CD4-positive, alpha-beta T cell treated with Interleukin-6 at 100 ng/mL for 8 hours (primary cell): ENCODE data around the gene CEP164.

Experiments used
- DNase-seq: peaks from one replicate; pipeline ENCODE4 v3.0.0-alpha.2; 2020; ENCODE audit warnings: mixed read lengths, low spot score

CEP164 gene

DNA sequence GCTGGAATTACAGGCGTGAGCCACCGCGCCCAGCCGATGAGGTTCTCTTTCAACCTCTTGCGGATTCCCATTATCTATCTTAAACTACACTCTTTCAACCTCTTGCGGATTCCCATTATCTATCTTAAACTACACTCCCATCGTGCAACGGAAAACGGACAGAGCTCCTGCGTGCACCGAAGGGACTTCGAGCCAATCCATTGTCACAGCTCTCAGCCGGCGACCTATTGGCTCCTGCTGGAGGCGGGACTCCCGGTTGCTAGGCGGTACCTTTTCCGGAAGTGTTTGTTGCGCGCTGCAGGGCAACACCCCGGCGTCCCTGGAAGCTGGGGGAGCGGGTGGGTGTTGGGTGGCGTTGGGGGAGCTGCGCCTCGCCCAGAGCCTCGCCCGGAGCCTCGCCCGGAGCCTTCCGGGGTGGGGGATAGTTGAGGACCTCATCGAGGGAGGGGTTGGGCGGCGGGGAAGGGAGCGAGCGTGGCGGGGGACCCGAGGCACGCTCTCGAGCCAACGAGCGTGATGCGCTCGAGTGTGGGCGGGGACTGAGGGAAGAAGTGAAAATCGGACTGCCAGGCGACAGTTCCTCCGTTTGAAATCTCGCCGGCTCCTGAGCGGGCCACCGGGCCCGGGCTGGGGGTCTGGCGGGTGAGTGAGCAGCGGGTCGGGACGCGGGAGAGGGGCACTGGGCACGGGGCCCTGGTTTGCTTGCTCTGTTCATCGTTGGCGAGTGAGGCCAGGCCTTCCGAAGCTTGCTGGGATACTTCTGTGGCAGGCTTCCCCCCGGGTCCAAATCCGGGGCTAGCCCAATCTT lies at the start of gene CEP164:
TSS of gene CEP164 (plus strand) at position 288 of the 808 bp plus-strand sequence. CDS start 10,733 bp downstream, outside the sequence.
- DNase-seq, result peak; percentile 95

DNA sequence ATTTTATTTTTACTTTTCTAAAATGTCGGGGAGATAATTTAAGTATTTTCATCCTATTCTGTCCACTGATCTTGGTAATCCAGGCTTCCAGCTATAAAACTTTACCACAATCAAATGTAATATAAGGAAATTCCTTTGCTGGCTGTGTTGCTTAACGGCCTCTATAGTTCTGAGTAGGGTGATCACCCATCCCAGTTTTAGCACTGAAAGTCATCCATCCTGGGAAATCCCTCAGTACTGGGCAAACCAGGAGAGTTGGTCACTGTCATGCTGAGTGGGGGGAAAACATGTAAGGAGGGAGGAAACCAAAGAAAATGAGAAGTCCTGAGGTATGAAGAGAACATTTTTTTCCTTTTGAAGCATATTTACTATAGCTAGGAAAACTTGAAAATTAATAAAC lies 49.3 kb upstream of the CEP164 start:
- no peak for DNase-seq

DNA sequence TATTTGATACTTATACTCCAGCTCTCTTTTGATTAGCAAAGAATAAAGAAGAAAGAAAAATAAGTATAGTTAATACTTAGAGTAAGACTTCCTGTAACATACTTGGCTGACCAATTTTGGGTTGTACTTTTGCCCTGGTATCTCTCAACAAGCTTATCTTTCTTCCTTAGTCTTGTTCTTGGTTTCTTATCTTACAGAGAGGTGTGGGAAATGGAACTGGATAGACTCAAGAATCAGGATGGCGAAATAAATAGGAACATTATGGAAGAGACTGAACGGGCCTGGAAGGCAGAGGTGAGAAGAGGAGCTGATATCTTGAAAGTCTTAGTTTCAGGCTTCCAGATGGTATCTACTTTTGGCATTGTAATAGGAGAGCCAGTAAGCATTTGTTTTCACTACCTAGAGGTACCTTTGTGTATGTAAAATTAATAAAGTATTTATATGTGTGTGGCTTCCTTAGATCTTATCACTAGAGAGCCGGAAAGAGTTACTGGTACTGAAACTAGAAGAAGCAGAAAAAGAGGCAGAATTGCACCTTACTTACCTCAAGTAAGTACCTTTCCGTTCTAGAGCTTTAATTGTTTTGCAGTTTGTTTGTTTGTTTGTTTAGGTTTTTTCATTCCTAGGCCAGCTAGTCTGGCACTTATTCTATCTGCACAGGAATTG lies 47.8 kb upstream of the CEP164 start:
- peak; percentile 11 for DNase-seq

DNA sequence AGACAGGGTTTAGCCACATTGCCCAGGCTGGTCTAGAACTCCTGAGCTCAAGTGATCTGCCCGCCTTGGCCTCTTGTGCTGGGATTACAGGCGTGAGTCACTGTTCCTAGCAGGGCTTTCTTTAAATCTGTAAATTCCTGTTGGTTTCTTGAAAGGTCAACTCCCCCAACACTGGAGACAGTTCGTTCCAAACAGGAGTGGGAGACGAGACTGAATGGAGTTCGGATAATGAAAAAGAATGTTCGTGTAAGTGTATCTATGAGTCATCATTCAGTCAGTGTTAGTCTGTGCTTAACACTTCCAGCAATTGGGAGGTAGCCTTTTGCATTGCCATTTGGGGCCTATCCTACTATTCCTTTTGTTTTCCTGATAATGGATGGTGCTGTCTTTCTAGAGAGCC lies 46.5 kb upstream of the CEP164 start:
- no peak for DNase-seq

DNA sequence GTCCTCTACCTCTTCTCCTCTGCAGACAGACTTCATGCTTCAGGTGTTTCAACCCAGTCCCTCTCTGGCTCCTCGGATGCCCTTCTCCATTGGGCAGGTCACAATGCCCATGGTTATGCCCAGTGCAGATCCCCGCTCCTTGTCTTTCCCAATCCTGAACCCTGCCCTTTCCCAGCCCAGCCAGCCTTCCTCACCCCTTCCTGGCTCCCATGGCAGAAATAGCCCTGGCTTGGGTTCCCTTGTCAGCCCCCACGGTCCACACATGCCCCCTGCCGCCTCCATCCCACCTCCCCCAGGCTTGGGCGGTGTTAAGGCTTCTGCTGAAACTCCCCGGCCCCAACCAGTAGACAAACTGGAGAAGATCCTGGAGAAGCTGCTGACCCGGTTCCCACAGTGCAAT lies 45.8 kb upstream of the CEP164 start:
- no peak for DNase-seq

DNA sequence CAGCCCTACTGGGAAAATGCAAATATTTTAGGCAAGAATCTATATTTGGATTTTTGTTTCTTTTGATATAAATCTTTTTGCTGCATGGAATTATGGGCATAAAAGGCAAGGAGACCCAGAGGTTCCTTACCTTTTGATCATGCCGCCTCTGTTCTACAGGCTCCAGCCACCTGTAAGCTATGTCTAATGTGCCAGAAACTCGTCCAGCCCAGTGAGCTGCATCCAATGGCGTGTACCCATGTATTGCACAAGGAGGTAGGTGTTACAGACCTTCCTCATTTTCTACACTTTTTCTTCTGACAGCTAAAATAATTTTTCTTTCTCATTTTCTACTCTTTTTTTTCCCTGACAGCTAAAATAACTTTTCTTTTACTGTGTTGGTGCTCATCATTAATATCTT lies 44.7 kb upstream of the CEP164 start:
- no peak for DNase-seq

DNA sequence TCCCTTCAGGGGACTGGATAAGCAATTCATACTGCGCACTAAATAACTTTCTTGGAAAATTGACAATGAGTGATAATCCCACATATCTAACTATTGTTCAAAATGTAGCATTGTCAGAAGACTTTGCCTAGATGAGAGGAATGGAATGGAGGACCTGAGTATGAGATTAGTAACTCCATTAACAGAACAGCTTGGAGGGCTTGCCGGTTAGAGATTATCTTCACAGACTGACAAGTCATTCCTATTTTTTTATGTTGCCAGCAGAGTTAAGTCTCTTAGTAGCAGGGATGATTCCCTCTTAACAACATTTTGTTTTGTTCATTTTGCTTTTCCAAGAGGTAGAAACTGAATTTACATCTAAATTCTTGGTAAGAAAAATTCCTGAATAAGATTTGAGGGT lies 43.6 kb upstream of the CEP164 start:
- DNase-seq, result no peak

DNA sequence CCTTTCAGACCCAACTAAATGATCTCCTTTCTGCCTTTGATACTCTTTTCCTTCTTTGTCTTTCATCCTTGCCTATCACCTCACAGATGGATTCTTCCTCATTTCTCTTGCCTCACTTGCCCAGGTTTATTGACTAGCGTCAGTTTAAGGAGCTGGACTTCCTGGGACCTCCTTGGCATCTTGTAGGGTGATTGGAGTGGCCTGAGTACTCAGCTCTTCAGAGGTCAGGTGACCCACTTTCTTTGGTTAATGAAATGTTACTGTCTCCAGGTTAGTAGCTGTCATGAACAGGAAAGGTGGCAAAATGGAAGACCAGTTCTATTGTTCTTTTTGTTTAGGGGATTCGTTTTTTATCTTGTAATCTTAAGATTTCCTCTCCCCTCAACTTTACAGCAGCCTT lies 41.1 kb upstream of the CEP164 start:
- no peak for DNase-seq

DNA sequence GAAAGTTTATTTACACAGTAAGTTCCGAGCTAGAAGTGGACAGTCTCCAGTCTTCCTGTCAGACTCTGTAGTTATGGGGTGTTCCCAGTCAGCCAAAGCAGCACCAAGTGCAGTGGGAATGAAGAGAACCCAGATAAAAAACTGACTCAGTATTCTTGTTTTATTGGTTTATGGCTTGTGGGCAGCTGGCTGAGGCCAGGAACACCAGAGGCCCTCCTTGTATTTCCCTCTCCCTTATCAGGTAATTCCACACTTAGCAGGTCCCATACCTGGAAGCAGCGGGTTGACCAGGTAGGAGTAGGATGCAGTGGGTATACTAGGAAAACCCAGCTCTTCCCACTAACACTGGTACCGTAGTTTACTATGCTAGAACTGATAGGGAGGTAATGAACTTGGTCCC lies 40.0 kb upstream of the CEP164 start:
- no peak for DNase-seq

DNA sequence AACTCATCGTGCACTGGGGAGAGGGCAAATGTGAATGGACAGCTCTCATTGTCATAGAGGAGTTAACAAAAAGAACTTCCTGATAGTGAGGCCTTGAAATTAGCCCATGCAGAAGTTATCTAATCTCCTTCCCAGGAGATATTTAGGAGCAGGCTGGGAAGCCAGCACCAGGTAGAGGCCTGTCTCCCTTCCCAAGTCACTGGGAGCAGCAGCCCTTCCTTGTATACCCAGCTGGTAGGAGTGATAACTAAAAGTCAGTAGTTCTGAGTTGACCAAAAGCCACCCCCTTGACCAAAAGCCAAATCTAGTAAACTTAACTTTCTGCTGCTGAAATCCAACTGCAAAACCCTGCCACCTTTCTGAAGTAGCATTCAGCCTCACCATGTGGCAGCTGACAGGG lies 37.9 kb upstream of the CEP164 start:
- no peak for DNase-seq

DNA sequence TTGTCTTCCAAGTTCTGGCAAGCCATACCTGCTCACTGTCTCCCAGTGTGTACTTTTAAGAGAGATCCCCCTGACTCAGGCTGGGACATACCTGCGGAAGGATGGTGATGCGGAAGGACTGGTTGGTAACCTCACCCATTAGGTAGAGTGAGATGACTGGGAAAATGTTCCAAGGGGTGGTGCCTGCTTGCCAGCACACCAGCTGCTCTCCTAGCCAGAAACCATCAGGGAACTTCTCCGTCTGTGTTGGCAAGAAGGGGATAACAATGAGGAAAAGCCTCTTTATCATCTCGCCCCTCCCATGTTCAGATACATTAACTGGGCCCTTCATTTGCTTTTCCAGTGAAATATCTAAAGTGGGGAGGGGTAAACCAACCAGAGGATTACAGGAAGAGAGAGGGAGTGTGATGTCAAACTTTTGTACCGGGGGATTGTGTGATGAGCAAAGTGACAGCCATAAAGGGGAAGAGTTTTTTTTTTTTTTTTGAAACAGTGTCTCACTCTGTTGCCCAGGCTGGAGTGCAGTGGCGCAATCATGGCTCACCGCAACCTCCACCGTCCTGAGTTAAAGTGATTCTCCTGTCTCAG lies 36.8 kb upstream of the CEP164 start, which contains the start of gene BACE1-AS:
TSS of gene BACE1-AS (plus strand) at position 538 of the 588 bp plus-strand sequence.
- DNase-seq, result no peak

DNA sequence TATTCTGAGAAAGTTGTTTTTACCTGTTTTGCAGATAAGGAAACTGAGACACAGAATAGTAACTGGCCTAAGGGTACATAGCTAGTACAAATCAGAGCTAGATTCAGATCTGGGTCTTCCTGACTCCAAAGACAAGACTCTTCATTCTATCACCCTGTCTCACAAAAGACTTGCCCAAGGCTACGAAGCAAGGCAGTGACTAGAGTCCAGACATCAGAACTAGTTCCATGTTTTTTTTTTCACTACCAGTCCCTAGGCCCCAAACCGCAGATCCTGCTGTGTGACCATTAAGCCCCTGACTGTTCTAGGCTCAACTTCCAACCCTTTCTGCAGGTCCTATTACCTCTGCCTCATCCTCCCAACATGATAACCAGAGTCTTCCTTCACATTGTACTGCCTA lies 35.0 kb upstream of the CEP164 start:
- no peak for DNase-seq

DNA sequence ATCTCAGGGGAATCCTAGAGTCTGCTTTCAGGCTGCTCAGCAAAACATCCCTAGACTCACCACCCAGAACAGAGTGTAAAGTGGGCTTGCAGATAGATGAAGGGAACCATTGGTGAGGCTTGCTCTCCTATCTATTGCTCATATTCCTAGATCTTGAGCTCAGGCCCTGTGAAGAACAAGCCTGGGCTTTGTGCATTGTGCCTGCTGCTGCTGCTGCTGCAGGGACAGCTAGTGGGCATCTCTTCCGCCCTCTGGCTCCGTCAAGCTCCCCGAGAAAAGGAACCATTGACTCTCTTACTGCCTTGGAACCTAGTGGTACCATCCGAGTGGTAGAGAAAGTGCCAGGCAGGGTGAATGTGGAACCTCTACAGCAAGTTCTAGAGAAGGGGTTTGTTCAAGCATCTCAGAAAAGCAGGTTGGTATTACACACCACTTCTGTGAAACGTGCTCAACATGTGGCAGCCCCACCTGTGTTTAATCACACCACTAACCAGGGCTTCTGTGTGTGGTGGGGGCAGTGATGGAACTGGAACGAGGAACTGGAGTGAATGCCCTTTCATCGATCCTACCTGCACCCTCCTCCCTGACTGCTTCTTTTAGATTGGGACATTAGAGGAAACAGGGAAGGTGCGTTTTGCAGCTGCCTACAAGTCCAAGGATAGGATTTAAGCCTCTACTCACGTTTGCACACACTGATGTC lies 32.1 kb upstream of the CEP164 start:
- no peak for DNase-seq

DNA sequence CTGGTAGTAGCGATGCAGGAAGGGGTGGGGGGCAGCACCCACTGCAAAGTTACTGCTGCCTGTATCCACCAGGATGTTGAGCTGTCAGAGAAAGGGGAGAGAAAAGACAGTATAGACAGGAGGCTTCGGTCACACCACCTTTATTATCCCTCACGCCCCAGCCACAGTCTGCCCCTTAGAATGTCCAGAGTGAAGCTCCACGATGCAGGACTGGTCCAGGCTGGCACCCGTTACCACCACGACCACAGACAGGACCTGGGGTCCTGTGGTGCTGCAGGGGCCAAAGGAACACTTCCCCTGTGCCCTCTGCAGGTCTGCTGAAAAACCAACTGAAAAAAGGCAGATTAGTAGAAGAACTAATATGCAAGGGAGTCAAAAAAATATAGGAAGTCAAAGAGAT lies 30.8 kb upstream of the CEP164 start:
- no peak for DNase-seq

DNA sequence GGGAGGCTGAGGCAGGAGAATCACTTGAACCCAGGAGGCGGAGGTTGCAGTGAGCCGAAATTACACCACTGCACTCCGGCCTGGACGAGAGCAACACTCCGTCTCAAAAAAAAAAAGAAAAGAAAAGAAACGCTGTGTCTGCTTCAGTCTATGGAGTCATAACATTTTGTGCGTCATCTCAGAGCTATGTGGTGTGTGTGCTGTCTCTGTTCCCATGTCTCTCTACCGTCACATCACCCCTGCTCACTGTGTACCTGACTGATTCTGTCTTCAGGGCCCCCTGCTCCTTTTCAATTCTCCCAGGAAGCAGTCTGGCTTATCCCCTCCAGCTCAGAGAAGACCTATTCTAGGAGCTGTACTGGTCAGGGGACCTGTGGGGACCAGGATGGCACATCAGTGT lies 29.5 kb upstream of the CEP164 start:
- DNase-seq, result no peak

DNA sequence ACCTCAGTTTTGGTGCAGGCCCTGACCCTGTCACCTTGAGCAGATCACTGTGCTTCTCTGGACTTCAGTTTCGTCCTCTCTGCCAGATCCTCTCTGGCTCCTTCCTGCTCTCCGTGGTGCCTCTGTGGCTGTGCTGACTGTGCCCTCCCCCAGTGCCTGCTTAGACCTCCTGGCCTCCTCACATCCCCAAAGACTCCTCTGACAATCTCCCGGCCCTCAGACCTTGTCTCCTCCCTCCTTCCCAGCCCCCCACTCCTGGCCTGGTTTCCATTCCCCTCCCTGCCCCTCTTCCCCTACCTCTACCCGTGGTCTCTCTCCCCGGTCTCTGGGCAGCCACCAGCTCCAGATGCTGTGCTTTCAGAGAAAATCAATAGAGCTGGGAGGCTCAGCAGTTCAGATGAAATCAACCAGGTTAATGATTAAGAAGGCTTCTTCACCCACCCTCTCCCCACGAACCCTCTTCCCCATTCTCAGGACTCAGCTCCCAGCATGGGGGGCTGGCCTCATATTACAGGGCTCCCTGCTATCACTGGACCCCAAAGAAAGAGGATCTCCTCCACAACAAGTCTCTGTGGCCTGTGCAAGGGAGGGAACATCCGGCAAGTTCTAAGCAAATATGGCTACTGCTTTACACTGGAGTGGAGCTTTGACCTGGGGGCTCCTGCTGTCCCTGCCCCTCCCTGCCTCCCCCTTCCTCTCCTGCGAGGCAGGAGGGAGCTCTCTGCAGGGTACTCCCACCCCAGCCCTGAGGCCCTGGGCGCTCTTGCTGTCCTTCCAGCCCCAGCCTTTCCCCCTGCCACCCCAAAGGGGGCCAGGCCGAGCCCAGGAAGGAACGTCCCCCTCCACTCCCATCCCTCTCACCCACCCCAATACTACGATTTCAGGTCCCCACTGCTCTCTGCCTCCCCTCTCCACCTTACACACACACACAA lies 28.0 kb upstream of the CEP164 start:
- no peak for DNase-seq

DNA sequence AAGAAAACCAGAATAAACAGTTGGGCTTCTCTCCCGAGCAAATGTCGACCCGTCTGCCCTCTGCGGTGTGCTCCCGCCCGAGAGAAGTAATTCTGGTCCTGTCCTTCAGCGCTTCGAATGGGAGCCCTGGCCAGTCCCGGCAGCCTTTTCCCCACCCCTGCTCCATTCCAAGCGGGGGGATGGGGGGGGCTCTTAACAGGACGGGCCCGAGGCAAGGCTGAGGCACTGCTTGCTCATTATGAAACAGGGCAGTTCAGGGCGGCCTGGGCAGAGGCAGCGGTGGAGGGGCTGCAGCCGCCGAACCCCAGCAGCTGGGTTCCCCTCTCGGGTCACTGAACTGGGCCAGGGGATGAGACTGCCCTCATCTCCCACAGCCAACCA lies 27.4 kb upstream of the CEP164 start:
- no peak for DNase-seq

DNA sequence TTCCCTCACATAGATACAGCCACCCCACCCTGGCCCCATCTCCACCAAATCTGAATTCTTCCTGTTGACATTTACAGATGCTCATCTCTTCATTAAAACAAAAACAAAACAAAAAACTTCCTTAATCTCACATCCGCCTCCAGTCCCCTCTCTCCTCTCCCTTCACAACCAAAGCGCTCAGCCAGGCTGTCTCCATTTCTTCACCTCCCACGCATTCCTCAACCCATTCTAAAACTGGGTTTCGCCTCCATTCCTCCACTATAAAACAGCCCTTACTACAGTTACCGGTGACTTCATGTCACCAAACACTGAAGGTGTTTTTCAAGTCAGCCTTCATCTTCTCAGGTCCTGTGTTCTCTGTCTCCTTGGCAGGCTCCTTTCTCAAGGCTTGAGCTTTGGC lies 26.9 kb upstream of the CEP164 start:
- no peak for DNase-seq

DNA sequence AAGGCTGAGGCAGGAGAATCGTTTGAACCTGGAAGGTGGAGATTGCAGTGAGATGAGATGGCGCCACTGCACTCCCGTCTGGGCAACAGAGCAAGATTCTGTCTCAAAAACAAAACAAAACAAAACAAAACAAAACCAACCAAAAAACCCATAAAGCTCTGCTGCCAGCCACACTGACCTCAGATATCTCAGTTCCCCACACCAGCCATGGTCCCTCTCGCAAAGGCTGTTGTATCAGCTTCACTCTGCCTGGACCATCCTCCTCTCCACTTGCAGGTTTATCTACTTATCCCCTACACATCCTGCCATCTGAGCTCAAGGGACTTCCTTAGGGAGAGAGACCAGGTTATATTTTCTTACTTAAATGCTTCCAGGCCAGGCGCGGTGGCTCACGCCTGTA lies 25.4 kb upstream of the CEP164 start:
- DNase-seq, result no peak

DNA sequence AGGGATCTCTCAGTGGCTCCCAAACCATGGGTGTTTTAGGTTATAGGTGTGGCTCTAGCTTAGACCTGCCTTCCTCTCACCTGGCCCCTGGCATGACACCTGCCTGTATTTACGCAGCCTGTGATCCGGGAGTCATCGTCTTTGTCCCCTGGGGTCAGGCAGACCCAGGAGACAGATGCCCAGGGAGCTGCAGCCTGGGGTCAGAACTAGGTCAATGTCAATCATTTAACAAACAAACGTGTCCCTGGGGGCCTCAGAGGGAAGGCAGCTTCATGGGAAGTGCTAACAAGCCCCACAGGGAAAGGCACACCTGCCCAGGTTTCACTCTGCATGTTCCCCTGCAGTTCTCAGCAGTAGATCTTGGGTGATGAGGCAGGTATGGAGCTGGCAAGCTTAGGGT lies 24.6 kb upstream of the CEP164 start:
- no peak for DNase-seq

DNA sequence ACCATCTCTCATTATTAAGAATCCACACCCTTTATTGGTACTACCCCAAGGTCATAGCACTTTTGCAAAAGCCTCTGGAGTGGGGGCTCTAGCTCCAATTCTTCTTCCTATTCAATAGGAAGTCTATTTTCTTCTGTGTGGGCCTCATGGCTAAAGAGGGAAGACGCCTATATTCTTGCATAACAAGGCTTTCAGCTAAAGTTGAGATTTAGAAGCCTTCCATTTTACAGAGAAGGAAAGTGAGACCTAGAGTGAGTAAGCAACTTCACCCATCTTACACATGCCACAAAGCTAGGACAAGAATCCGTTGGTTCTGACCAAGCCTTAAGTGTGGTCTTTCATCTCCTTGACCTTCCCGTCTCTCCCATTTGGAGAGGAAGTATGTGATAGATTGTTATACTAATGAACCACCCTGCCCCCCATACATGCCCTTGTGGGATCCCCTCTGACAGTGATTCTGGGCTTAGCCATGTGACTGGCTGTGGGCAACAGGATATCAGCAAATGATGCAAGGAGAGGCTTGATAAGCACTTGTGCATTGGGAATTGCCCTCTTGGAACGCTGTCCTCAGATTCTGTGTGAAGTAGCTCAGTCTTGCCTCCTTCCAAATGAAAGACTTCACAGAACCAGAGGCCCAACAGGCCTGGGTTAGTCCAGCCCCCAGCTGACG lies 23.9 kb upstream of the CEP164 start:
- DNase-seq, result no peak
